ENCODE measurements around the gene SLC41A1.

The SLC41A1 gene

GRCh38 chr1:205760606-205761005 lies 52.4 kb downstream of the SLC41A1 start:
- no peak overlapping the region for H3K9ac ChIP-seq (ENCODE audit: low read length)
- H3K56ac ChIP-seq (ENCODE audit: low read length), result no peak overlapping the region
- no peaks in the 10 kb centered on the region for H3K4me1 ChIP-seq (ENCODE audit: control insufficient read depth, low read depth, low read length)
- H3K36me3 ChIP-seq (ENCODE audit: control insufficient read depth, insufficient read depth, low read length), result no peaks in the 10 kb centered on the region
- no peak overlapping the region for H3K23ac ChIP-seq (ENCODE audit: low read length)
- no peak overlapping the region for H4K5ac ChIP-seq (ENCODE audit: low read length)
- no peak overlapping the region for H3K4me3 ChIP-seq (ENCODE audit: low read length)
- H3K4ac ChIP-seq (ENCODE audit: low read depth, low read length), result no peak overlapping the region
- no peak overlapping the region for H4K8ac ChIP-seq (ENCODE audit: low read depth, low read length)
- H3K18ac ChIP-seq (ENCODE audit: low read length), result no peak overlapping the region
- H2BK120ac ChIP-seq (ENCODE audit: low read depth, low read length), result no peak overlapping the region
- no peaks in the 10 kb centered on the region for H3K79me1 ChIP-seq (ENCODE audit: low read length)
- no peaks in the 10 kb centered on the region for H3K27me3 ChIP-seq (ENCODE audit: insufficient read depth, low read length, poor library complexity)
- no peak overlapping the region for H3K4me2 ChIP-seq (ENCODE audit: low read length)
- no CpG with 5 or more reads among the region's 3 CpGs for WGBS (ENCODE audit: extremely low coverage, insufficient coverage, low lambda C conversion rate)
- H2BK15ac ChIP-seq (replicated peaks; ENCODE audit: low read depth), result no peak overlapping the region
- H2BK5ac ChIP-seq (ENCODE audit: low read length), result no peak overlapping the region
- H3K27ac ChIP-seq (ENCODE audit: low read depth, low read length), result no peak overlapping the region
- DNase-seq, result no peak
- no peaks in the 10 kb centered on the region for H3K79me2 ChIP-seq (ENCODE audit: control insufficient read depth, insufficient read depth, low read length)
- no peak overlapping the region for H2AK5ac ChIP-seq (ENCODE audit: low read length)

- Histone ChIP-seq H2BK15ac (replicated peaks; ENCODE audit: low read depth) (no peak overlapping the region), H2AK5ac (ENCODE audit: low read length) (no peak overlapping the region), H2BK5ac (ENCODE audit: low read length) (no peak overlapping the region), H3K79me1 (ENCODE audit: low read length) (no peaks in the 10 kb centered on the region), H3K4me1 (ENCODE audit: control insufficient read depth, low read depth, low read length) (no peaks in the 10 kb centered on the region), H3K4ac (ENCODE audit: low read depth, low read length) (no peak overlapping the region), H3K27ac (ENCODE audit: low read depth, low read length) (no peak overlapping the region), H4K5ac (ENCODE audit: low read length) (no peak overlapping the region), H3K4me2 (ENCODE audit: low read length) (no peak overlapping the region), H3K9ac (ENCODE audit: low read length) (no peak overlapping the region), H3K36me3 (ENCODE audit: control insufficient read depth, insufficient read depth, low read length) (no peaks in the 10 kb centered on the region), H4K8ac (ENCODE audit: low read depth, low read length) (no peak overlapping the region), H3K4me3 (ENCODE audit: low read length) (no peak overlapping the region), H3K56ac (ENCODE audit: low read length) (no peak overlapping the region), H3K23ac (ENCODE audit: low read length) (no peak overlapping the region), H3K27me3 (ENCODE audit: insufficient read depth, low read length, poor library complexity) (no peaks in the 10 kb centered on the region), H3K79me2 (ENCODE audit: control insufficient read depth, insufficient read depth, low read length) (no peaks in the 10 kb centered on the region), H2BK120ac (ENCODE audit: low read depth, low read length) (no peak overlapping the region), H3K18ac (ENCODE audit: low read length) (no peak overlapping the region)
- no CpG with 5 or more reads among the region's 3 CpGs for WGBS (ENCODE audit: extremely low coverage, insufficient coverage, low lambda C conversion rate)
- no peak for DNase-seq
Measured at GRCh38 chr1:205756552-205756951, 56.4 kb downstream of the SLC41A1 start.

GRCh38 chr1:205754857-205755256 lies 58.1 kb downstream of the SLC41A1 start:
- Histone ChIP-seq H3K4me2 (ENCODE audit: low read length) (no peak overlapping the region), H3K4me1 (ENCODE audit: control insufficient read depth, low read depth, low read length) (no peaks in the 10 kb centered on the region), H3K36me3 (ENCODE audit: control insufficient read depth, insufficient read depth, low read length) (no peaks in the 10 kb centered on the region), H3K18ac (ENCODE audit: low read length) (no peak overlapping the region), H3K9ac (ENCODE audit: low read length) (no peak overlapping the region), H4K8ac (ENCODE audit: low read depth, low read length) (no peak overlapping the region), H2BK120ac (ENCODE audit: low read depth, low read length) (no peak overlapping the region), H2BK15ac (replicated peaks; ENCODE audit: low read depth) (no peak overlapping the region), H3K23ac (ENCODE audit: low read length) (no peak overlapping the region), H4K5ac (ENCODE audit: low read length) (no peak overlapping the region), H3K56ac (ENCODE audit: low read length) (no peak overlapping the region), H3K79me1 (ENCODE audit: low read length) (no peaks in the 10 kb centered on the region), H3K4me3 (ENCODE audit: low read length) (no peak overlapping the region), H3K79me2 (ENCODE audit: control insufficient read depth, insufficient read depth, low read length) (no peaks in the 10 kb centered on the region), H2BK5ac (ENCODE audit: low read length) (no peak overlapping the region), H3K27me3 (ENCODE audit: insufficient read depth, low read length, poor library complexity) (no peaks in the 10 kb centered on the region), H3K4ac (ENCODE audit: low read depth, low read length) (no peak overlapping the region), H3K27ac (ENCODE audit: low read depth, low read length) (no peak overlapping the region), H2AK5ac (ENCODE audit: low read length) (no peak overlapping the region)
- WGBS (ENCODE audit: extremely low coverage, insufficient coverage, low lambda C conversion rate), result no CpG with 5 or more reads among the region's 5 CpGs
- DNase-seq, result no peak

GRCh38 chr1:205751036-205751651 lies 61.9 kb downstream of the SLC41A1 start:
- WGBS (ENCODE audit: extremely low coverage, insufficient coverage, low lambda C conversion rate), result no CpG with 5 or more reads among the region's 13 CpGs
- Histone ChIP-seq H2AK5ac (ENCODE audit: low read length) (no peak overlapping the region), H2BK5ac (ENCODE audit: low read length) (no peak overlapping the region), H3K18ac (ENCODE audit: low read length) (no peak overlapping the region), H3K56ac (ENCODE audit: low read length) (no peak overlapping the region), H3K27me3 (ENCODE audit: insufficient read depth, low read length, poor library complexity) (no peaks in the 10 kb centered on the region), H4K5ac (ENCODE audit: low read length) (no peak overlapping the region), H3K4me1 (ENCODE audit: control insufficient read depth, low read depth, low read length) (no peaks in the 10 kb centered on the region), H3K9ac (ENCODE audit: low read length) (no peak overlapping the region), H3K4me3 (ENCODE audit: low read length) (no peak overlapping the region), H3K4ac (ENCODE audit: low read depth, low read length) (no peak overlapping the region), H3K4me2 (ENCODE audit: low read length) (no peak overlapping the region), H3K36me3 (ENCODE audit: control insufficient read depth, insufficient read depth, low read length) (no peaks in the 10 kb centered on the region), H3K79me1 (ENCODE audit: low read length) (no peaks in the 10 kb centered on the region), H3K79me2 (ENCODE audit: control insufficient read depth, insufficient read depth, low read length) (peaks cover 27% of the 10 kb centered on the region), H3K27ac (ENCODE audit: low read depth, low read length) (no peak overlapping the region), H2BK120ac (ENCODE audit: low read depth, low read length) (no peak overlapping the region), H4K8ac (ENCODE audit: low read depth, low read length) (no peak overlapping the region), H2BK15ac (replicated peaks; ENCODE audit: low read depth) (no peak overlapping the region), H3K23ac (ENCODE audit: low read length) (no peak overlapping the region)
- peak; percentile 61 for DNase-seq

GRCh38 chr1:205750138-205751035 lies 62.6 kb downstream of the SLC41A1 start, which contains the start of gene NUCKS1:
Gene NUCKS1 (minus strand): TSS chr1:205750182. CDS start chr1:205749973, 209 bp downstream.
- H3K4me1 ChIP-seq (ENCODE audit: control insufficient read depth, low read depth, low read length), result no peaks in the 10 kb centered on the region
- H3K79me2 ChIP-seq (ENCODE audit: control insufficient read depth, insufficient read depth, low read length), result peaks cover 34% of the 10 kb centered on the region
- peak within 1 kb of the TSS; percentile 48 for H3K23ac ChIP-seq (ENCODE audit: low read length)
- H3K18ac ChIP-seq (ENCODE audit: low read length), result peak within 1 kb of the TSS; percentile 100
- H3K56ac ChIP-seq (ENCODE audit: low read length), result peak within 1 kb of the TSS; percentile 92
- H2BK120ac ChIP-seq (ENCODE audit: low read depth, low read length), result peak within 1 kb of the TSS; percentile 99
- no peak within 1 kb of the TSS for H2AK5ac ChIP-seq (ENCODE audit: low read length)
- peak within 1 kb of the TSS; percentile 100 for H3K4ac ChIP-seq (ENCODE audit: low read depth, low read length)
- DNase-seq, result peak; percentile 100
- H3K4me3 ChIP-seq (ENCODE audit: low read length), result peak within 1 kb of the TSS; percentile 99
- H3K4me2 ChIP-seq (ENCODE audit: low read length), result peak within 1 kb of the TSS; percentile 32
- no peaks in the 10 kb centered on the region for H3K27me3 ChIP-seq (ENCODE audit: insufficient read depth, low read length, poor library complexity)
- H3K27ac ChIP-seq (ENCODE audit: low read depth, low read length), result peak within 1 kb of the TSS; percentile 94
- no peak within 1 kb of the TSS for H2BK15ac ChIP-seq (replicated peaks; ENCODE audit: low read depth)
- no peaks in the 10 kb centered on the region for H3K36me3 ChIP-seq (ENCODE audit: control insufficient read depth, insufficient read depth, low read length)
- H4K5ac ChIP-seq (ENCODE audit: low read length), result peak within 1 kb of the TSS; percentile 44
- peak within 1 kb of the TSS; percentile 97 for H3K9ac ChIP-seq (ENCODE audit: low read length)
- H3K79me1 ChIP-seq (ENCODE audit: low read length), result no peaks in the 10 kb centered on the region
- peak within 1 kb of the TSS; percentile 100 for H4K8ac ChIP-seq (ENCODE audit: low read depth, low read length)
- peak within 1 kb of the TSS; percentile 84 for H2BK5ac ChIP-seq (ENCODE audit: low read length)
- WGBS (ENCODE audit: extremely low coverage, insufficient coverage, low lambda C conversion rate), result no CpG with 5 or more reads among the region's 27 CpGs
